ENCODE data around the gene SH3BP5.

GRCh38 chr3:15339001-15339400 lies 6.6 kb upstream of the SH3BP5 start:
- TF ChIP-seq POLR2A (IDR thresholded peaks at IDR 0.05) (no peak), POLR2AphosphoS5 (IDR thresholded peaks at IDR 0.05) (no peak)
- TF ChIP-seq, protein P1, sequence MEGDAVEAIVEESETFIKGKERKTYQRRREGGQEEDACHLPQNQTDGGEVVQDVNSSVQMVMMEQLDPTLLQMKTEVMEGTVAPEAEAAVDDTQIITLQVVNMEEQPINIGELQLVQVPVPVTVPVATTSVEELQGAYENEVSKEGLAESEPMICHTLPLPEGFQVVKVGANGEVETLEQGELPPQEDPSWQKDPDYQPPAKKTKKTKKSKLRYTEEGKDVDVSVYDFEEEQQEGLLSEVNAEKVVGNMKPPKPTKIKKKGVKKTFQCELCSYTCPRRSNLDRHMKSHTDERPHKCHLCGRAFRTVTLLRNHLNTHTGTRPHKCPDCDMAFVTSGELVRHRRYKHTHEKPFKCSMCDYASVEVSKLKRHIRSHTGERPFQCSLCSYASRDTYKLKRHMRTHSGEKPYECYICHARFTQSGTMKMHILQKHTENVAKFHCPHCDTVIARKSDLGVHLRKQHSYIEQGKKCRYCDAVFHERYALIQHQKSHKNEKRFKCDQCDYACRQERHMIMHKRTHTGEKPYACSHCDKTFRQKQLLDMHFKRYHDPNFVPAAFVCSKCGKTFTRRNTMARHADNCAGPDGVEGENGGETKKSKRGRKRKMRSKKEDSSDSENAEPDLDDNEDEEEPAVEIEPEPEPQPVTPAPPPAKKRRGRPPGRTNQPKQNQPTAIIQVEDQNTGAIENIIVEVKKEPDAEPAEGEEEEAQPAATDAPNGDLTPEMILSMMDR (IDR thresholded peaks at IDR 0.05), result no peak
